Mammary epithelial cell (primary cell): ENCODE results near the gene LIN28A.

Experiments
- EZH2 ChIP-seq: IDR thresholded peaks from 2 replicates; pipeline ENCODE4 v1.6.1; 2012; ENCODE audit warnings: low read length, inconsistent platforms, borderline replicate concordance
- TF ChIP-seq, protein P1 (sequence below), 2 donors: IDR thresholded peaks in 1 of 2; conservative IDR thresholded peaks in 1 of 2; 2 replicates each; pipeline ENCODE4 v1.5.1; 2011 to 2012; ENCODE audit warnings: inconsistent platforms in 2 of 2, low read length in 2 of 2, mild to moderate bottlenecking in 2 of 2, control low read depth in 1 of 2, low read depth in 1 of 2; ENCODE audit not compliant: insufficient read depth in 1 of 2; ENCODE audit errors: extremely low read depth in 1 of 2

GRCh38 chr1:26429721-26430120, 19.1 kb downstream of the LIN28A start:
- TF ChIP-seq, protein P1, sequence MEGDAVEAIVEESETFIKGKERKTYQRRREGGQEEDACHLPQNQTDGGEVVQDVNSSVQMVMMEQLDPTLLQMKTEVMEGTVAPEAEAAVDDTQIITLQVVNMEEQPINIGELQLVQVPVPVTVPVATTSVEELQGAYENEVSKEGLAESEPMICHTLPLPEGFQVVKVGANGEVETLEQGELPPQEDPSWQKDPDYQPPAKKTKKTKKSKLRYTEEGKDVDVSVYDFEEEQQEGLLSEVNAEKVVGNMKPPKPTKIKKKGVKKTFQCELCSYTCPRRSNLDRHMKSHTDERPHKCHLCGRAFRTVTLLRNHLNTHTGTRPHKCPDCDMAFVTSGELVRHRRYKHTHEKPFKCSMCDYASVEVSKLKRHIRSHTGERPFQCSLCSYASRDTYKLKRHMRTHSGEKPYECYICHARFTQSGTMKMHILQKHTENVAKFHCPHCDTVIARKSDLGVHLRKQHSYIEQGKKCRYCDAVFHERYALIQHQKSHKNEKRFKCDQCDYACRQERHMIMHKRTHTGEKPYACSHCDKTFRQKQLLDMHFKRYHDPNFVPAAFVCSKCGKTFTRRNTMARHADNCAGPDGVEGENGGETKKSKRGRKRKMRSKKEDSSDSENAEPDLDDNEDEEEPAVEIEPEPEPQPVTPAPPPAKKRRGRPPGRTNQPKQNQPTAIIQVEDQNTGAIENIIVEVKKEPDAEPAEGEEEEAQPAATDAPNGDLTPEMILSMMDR (conservative IDR thresholded peaks at IDR 0.05 in 1 of 2, IDR thresholded peaks at IDR 0.05 in 1 of 2; ENCODE audit: extremely low read depth in 1 of 2, insufficient read depth in 1 of 2, low read depth in 1 of 2, low read length in 2 of 2), result no peak
- TF ChIP-seq EZH2, result no peak
